Germinal center (tissue), 1 donor: ENCODE data around the gene BNC2.

Source experiments
- DNase-seq: peaks from one replicate; pipeline ENCODE4 v3.0.0; 2012; ENCODE audit warnings: mixed read lengths, low spot score

Gene BNC2

DNA sequence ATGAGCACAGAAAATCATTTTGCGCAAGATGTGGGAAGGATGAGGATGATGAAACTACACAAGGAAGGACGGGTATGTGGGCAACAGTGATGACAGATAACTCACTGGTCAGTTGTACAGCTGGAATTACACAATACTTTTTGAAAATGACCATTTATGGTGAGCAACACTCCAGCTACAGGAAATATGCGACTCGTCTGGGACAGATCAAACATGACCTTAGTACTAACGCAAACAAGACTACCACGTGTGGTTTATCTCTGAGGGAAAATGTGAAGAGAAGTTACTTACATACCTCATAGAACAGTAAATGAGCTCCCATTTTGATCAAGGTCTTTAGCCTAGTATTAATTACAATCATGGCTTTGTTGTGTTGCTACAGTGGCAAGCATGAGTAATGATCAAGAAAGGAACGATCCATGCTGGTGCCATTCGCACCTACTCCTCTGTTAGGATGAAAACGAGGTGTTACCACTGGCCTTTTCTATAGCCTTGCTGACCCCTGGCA lies 456.9 kb downstream of the BNC2 start:
- no peak for DNase-seq

DNA sequence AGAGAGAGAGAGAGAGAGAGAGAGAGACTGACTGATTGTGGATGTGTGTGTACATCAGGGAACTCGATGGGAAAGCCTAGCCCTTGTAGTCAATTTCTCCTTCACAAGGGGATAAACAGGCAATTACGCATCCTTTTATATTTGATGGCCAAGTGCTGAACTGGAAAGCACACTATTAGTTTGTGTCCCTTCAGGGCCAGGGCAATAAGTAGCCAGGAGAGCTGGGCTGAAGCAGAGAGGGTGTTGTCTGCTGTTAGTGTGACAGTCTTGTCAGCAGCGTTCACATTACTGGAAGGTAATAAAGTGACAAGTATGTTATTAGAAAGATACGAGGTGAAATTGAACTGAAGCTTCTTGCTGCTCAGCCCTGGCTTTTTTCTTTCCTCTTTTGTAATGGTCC lies 457.7 kb downstream of the BNC2 start:
- DNase-seq = no peak

DNA sequence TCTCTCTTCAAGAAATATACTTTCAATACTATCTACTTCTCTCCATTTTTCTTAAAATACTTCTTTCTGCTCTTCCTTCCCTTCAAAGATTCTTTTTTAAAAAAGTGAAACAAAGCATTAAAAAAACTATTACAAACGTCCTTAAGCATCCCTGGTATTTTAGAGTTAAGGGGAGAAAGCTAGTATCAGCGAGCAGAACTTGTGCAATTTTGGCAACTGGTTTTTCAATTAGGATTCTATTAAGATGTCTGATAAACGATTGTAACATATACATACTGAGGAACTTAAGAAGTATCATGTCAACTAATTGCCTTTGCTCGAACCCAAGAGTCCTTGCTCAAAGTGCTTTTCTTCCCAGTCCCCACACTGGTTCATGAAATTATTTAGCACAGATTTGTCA lies 459.2 kb downstream of the BNC2 start:
- no peak for DNase-seq

DNA sequence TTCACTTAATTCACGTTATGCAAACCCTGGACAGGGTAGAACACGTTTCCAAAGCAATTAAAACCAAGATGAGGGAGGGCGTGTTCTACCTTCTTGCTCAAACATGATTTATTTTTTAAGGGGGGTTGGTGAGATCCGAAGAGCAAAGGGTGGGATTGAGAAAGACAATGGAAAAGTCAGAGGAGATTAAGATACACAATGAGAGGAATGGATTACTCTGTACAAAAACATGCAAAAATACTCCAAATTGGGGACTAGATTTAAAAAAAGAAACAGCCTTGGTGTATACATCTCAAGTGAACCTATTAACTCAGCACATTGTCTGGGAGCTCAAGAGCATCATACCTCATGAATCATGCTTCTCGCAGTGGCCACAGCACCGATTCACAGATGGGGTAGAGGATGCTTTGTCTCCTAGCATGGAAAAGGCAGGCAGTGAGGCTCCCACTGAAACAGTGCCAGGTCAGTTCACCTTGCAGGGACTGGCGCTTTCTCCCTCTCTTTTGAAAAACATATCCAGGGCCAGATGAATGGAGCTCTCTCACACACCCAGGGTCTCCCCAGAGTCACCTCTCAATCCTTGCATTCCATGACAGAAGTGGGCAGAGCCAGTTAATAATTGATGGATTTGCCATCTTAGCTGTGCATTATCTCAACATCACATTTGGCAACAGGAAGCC lies 459.7 kb downstream of the BNC2 start:
- no peak for DNase-seq

DNA sequence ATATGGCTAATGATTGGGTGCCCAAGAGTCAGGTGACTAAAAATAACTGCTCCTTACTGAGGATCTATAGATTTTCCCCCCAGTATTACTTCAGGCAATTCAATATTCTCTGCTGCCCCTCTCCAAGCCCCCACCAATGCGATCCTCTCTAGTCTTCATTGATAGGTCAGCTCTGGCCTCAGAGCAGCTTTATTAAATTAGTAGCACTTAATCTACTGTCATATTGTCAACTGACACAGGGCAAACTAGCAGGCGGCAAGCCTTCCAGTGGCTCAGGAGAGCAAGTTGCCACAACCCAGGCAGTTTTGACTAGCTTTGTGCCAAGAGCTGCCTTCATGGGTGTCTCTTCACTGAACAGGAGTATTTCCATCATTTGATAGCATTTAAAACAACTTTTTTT lies 462.9 kb downstream of the BNC2 start:
- no peak for DNase-seq

DNA sequence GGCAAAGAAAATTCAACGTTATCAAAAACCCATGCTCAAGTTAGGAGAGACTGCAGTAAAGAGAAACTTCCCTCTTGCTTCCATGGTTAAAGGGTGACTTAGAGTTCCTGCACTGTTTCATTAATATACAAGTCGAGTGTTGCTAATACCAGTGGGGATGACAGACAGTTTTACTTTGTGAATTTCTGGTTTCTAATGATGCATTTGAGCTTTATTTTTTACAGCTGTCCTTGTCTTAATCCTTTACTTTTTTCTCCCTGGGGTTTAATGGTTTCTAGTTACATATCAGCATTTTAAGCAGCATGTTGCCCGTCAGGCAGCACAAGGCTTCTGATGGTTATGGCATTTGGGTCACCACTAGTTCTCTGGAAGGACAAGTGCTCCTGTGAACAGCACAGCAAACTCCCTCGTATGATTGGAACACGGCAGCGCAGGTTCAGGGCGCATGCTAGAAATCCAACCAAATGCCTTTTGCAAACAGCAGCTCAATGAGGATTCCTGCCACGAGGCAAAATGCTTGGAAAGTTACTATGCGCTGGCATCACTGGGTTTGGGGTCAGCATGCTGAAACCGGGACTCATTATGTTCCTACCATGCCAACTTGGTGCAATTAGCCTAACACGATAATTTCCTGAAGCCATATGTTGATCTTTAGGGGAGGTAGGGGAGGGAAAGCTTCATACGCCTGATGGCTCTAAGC lies 463.8 kb downstream of the BNC2 start:
- DNase-seq = no peak

DNA sequence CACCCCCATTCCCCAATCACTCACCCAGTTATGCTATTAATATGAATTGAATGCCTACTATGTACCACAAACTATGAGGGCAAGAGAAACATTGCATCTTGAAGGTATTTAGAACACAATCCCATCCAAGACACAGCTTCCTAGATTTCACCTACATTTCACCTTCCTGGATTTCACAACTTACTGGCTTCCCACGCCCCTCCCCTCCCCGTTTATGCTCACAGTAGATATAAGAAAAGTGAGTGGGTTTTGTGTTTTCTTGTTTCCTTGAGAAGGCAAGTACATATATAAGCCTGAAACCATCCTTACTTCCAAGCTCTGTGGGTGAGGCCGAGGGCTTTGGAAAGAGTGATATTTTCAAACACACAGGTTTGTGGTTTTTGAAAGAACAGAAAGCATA lies 465.0 kb downstream of the BNC2 start:
- no peak for DNase-seq

DNA sequence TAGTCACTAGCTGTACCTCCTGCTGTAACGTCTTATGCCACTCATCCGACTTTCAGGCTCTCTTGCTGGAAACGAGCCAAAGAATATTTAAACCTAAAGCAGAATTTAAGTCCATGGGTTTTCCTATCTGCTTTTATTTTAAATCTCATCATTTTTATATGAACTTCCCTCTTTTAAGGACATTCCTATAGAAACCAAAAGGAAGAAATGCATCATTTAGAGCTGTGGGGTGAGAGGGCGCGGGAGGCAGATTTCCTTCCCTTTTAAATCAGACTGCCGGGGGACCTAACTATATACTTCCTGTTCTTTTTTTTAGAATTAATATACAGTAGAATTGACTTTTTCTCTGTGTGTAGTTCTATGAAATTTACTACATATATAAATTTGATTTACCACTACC lies 468.8 kb downstream of the BNC2 start:
- DNase-seq = no peak

DNA sequence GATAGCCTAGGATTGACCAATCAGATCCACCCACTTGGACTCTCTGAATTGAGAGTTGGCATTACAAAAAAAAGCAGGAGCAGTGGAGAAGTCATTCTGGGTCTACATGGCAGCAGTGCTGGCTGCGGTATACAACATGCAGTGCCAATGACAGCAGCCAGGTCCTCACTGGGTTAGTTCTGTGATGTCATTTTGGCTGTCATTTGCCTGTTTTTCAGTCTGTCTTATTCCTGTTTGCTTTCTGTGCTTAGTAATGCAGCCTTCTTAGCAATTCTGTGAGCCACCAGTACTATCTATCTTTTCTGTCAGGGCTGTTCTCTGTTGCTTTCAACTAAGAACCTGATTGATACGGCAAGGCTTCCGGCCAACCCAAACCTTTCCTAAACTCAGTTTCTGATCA lies 471.8 kb downstream of the BNC2 start:
- DNase-seq = no peak

DNA sequence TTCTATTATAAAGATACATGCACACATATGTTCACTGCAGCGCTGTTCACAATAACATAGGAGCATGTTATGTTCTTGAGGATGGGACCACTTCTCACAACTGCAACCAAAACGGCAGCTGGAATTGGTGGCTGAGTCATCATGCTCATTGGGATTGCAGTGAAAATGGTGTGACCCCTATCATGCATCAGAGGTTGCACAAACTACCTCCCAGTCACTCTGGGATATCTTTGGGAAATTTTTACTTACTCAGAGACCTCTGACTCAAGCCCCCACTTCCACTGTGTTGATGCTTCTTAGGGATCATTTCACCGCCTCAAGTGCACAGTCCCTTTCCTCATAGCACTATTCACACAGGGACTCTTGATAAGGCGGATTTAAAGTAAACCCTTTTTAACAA lies 474.1 kb downstream of the BNC2 start:
- no peak for DNase-seq

DNA sequence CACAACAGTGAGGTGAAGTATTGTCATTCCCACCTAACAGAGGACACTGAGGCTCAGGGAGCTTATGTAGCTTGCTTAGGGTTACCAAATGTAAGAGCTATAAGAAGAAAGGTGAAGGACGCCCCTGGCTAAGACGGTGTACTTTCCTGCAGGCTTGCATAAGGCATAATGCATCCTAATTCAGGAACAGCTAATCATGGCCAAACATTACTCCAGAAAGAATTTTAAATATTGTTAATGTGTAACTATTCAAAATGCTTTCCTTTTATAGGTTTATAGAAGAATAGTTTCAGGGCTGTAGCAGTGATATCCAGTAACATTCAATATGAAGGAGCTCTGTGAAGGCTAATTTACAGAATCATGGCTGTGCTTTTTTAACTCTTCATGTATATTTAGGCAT lies 479.1 kb downstream of the BNC2 start:
- DNase-seq = no peak

DNA sequence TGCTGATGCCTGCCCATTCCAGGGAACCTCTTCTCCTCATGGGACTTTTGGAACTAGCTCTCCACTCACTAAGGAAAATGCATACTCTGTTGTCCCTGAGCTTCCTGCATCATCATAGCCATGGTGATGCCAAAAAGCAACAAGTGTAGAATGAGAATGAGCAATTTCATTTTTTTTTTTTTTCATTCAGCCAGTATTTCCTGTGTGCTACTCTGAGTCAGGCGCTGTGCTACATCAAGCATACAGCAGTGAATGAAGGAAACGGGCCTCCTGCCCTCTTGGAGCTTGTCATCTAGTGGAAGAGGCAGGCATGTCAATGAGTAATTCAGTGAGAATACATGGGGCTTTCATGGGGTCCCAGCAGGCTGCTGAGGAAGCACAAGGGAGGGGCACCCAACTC lies 483.1 kb downstream of the BNC2 start:
- DNase-seq = no peak

DNA sequence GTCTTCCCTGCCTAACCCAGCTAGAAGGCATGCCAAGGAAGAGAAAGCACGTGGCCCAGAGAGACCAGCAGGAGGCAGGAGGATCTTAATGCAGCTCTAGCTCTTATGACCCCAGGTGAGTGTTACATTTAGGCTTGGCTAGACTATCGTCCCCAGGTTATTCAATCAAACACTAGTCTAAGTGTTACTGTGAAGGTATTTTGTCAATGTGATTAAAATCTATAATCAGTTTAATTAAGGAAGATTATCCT lies 483.7 kb downstream of the BNC2 start:
- DNase-seq = no peak

DNA sequence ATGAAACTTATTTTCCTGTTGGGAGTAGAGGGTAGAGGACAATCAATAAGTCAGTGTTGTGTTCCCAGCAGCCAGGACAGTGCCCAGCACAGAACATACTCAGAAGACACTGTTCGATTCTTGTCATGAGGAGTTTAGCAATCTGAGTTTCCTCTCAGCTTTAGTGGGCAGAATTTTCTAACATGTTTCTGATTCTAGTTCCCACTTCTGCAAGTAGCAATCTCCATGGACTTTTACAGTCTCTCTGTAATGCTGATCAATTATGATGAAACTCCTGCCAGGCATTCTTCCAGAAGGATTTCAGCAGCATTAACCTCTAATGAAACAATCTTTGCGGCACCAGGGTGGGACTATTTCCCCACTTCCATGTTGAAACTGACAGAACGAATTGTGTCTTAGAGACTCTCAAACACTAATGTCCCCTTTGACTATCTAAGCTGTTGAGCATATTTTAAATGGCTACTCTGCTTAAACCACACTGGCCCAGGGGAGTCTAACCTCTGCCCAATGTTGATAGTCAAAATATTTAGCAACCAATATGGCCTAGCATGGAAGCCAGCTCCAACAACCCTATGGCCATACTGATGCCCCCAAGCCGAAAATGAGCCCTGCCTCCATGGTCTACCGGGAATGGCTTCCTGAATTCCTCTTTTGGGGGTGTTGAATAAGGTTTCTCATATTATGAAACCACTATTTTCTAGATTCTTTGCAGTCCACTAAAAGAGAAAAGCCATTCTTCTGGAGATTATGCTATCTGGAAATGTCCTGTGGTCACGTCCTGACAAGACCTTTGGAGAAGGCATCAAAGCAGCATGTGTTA lies 484.3 kb downstream of the BNC2 start:
- no peak for DNase-seq

DNA sequence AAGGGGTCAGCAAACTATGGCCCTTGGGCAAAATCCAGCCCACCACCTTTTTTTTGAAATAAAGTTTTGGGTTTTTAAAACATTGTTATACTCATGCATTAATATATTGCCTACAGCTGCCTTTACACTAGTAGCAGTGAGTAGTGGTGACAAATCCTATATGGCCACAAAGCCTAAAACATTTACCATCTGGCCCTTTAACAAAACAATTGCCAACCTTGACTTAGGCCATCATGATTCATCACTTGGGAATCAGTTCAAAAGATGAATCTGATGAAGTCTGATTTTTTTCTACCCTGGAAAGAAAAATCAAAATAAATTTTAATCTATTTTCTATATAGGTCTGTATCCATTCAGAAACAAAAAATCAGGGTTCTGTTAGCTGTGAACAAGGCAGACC lies 484.9 kb downstream of the BNC2 start:
- no peak for DNase-seq

DNA sequence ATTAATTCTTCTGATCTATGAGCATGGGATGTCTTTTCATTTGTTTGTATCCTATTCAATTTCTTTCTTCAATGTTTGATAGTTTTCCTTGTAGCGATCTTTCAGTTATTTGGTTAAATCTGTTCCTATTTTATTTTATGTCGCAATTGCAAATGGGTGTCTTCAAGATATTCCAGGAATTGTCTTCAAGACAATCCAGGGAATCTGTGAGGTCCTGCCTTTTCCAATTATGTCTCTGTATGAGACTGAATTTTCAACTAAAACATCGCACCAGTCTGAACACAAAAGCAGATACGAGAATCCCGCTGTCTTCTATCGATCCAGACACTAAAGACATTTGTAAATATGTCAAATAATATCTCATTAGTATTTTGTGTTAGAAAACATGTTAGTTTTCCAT lies 485.5 kb downstream of the BNC2 start:
- no peak for DNase-seq

DNA sequence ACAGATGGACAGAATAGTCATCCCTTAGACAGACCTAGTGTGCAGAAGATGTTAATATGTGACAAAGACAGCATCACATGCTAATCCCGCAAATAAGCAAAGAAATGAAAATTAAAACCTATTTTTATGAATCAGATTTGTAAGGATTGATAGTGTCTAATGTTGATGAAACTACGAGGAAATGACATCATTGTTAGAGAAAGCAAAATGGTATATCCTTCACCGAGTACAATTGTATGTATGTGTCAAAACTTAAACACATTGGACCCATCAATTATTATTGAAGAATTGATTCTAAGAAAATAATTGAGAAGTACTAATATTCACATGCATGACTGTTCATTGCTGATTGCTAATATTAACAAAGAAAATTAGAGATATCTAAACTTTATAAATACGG lies 493.2 kb downstream of the BNC2 start:
- no peak for DNase-seq

DNA sequence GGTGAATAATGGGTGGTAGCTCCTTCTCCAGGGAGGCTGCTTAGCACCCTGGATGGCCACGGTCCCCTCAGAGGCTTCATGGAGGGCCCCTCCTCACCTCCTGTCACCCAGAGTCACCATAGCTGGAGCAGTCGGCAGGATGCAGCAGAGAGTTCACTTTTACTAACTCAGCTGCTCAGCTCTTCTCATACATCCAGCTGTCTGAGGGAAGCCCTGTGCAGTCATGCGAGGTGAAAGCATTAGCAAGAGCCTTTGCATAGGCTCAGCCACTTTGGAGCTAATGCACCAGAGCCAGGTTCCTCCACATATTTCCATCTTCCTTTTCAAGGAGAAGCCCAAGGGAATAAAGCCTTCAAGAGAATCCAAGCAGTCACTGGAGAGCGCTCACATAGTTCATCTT lies 499.2 kb downstream of the BNC2 start:
- DNase-seq = no peak

DNA sequence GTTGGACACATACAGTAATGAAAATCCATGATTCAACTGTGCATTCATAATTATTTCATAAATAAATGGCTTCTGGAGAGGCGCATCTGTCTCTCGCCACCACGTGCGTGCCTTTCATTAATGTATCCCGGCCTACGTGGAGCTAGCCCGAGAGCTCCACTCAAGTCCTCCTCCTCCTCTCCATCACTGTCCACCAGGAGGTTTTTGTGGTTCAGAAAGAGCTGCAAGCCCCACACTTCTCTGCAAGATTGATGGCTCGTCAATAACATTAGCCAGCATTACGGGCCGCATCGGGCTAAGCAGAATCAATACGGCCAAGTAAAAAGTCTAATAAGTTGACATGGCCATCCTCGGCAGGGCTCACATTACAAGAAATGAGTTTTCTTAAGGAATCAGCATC lies 499.8 kb downstream of the BNC2 start:
- no peak for DNase-seq

DNA sequence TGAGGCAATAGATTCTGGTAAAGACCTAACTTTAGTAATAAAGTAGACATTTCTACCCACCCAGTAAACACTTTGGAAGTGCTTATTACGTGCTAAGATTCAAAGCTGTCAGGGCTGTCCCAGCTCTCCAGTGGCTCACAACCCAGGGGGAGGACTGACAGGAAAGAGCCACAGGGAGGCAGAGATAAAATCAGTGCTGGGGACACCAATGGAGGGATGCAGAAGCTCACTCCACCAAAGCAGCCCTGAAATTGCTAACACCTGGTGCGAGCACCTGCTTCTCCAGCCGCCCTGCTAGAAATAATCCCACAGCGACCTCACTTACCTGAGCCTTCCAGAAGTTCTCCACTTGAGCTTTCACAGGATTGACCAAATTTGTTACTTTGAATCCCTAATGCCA lies 501.0 kb downstream of the BNC2 start:
- DNase-seq = no peak

DNA sequence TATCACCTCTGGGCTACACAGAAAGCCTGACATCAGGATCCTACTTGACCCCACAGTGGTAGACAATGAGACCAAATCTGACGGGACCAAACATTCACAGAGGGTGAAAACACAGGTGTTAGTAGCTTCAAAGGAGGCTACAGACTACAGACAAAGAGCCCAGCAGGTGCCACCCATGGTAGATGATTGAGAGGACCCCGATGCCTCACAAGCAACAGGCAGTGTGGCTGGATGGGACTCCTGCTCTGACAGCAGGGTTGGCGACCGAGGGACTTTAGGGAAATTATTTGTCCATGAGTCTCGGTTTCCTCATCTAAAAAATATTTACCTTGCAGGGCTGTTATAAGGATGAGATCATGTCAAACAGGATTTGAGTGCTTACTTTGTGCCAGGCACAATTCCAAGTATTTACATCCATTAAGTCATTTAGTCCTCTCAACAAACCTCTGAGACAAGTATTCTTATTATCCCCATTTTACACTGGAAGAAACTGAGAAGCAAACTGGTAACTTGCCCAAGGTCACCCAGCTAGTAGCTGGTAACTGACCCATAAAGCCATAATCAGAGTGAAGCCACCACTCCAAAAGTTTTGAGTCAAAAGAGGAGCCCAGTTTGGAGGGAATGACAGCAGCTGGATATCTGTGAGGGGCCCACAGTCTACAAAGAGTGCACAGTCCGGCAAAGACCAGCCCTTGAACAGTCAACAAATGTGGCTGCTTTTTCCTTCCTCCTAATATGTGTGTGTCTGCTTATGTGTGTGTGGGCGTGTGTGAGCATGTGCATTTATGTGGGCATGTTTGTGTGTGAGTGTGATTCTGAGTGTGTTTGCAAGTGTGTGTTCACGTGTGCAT lies 502.0 kb downstream of the BNC2 start:
- DNase-seq = no peak

DNA sequence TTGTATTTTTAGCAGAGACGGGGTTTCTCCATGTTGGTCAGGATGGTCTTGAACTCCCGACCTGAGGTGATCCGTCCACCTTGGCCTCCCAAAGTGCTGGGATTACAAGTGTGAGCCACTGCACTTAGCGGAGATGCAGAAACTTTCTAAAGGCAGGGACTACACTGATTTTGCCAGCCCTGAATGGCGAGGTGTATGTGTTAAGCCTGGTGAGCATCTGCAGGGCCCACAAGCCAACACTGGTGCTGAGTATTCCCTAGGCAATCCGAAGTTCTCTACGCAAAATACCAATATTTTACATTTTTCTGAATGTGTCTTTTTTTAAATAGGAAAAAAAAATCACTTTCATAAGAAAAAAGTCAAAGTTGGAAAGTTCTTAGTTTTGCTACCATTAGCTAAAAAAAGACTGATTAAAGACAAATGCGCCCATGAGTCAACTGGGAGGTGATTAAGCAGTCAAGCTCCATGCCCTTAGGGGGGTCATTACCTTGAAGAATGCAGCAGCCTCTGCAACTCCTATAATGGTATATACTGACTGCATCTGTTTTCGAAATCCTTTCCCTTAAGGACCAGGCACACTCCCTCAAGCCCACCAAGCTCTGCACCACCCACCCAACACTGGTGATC lies 502.8 kb downstream of the BNC2 start:
- no peak for DNase-seq
